Activated CD4-positive, alpha-beta memory T cell treated with anti-CD3 and anti-CD28 coated beads, Interleukin-2, amount 10 ng/mL, durations not matched to agents 7 days and 5 days (primary cell): ENCODE measurements around the gene CMSS1. TPM values are rescaled to one million over a fixed set of nuclear protein-coding genes. Genes with fewer than 3 reads are reported as not detected.

Source experiments
- CTCF ChIA-PET: fragments of 350-600 bp; sonication (Branson Sonifier 250); formaldehyde crosslinking; loops from one replicate; lab custom pipeline; 2021; ENCODE audit warnings: antibody characterized with exemption, inconsistent platforms; lab: Charles Lee
- POLR2A ChIA-PET: fragments of 350-600 bp; sonication (Branson Sonifier 250); formaldehyde crosslinking; loops from one replicate; lab custom pipeline; 2021; ENCODE audit warnings: antibody characterized with exemption; lab: Charles Lee
- DNase-seq: peaks from one replicate; pipeline ENCODE4 v3.0.0-alpha.2; 2020
- H3K27ac Mint-ChIP-seq: one replicate; pipeline ENCODE4 v1.8.0; 2021; ENCODE audit warnings: mild to moderate bottlenecking, mixed read lengths
- H3K27me3 Mint-ChIP-seq: one replicate; pipeline ENCODE4 v1.8.0; 2021; ENCODE audit warnings: mixed read lengths
- H3K36me3 Mint-ChIP-seq: one replicate; pipeline ENCODE4 v1.8.0; 2021; ENCODE audit warnings: low read depth, mixed read lengths
- H3K4me1 Mint-ChIP-seq: one replicate; pipeline ENCODE4 v1.8.0; 2021; ENCODE audit warnings: mixed read lengths
- H3K4me3 Mint-ChIP-seq: one replicate; pipeline ENCODE4 v1.8.0; 2021; ENCODE audit warnings: mild to moderate bottlenecking, mixed read lengths
- H3K9me3 Mint-ChIP-seq: one replicate; pipeline ENCODE4 v1.8.0; 2021; ENCODE audit warnings: mixed read lengths
- total RNA-seq, 2 experiments: library from RNA; stranded (reverse); gene quantifications; one replicate each; pipeline ENCODE4 v1.2.3, GENCODE V29; 2021

The CMSS1 gene
- total RNA-seq, 2 experiments from 2014 or later = 28.0 to 31.0 TPM

GRCh38 chr3:99873269-99874102, 55.8 kb downstream of the CMSS1 start:
- no peaks in the 10 kb centered on the region for H3K9me3 Mint-ChIP-seq
- peaks cover 18% of the 10 kb centered on the region for H3K27me3 Mint-ChIP-seq
- H3K27ac Mint-ChIP-seq = no peak overlapping the region
- DNase-seq = no peak
- peaks cover 43% of the 10 kb centered on the region for H3K4me1 Mint-ChIP-seq
- H3K36me3 Mint-ChIP-seq = no peaks in the 10 kb centered on the region
- ChIA-PET CTCF (interaction anchor here (0.6 kb wide), 1 partner anchor 42 kb away, joined by 3 read pairs; no protein-coding TSS in a partner anchor), POLR2A (no interaction called here)
- H3K4me3 Mint-ChIP-seq = no peak overlapping the region

GRCh38 chr3:99874237-99875002, 56.8 kb downstream of the CMSS1 start:
- Mint-ChIP-seq H3K27me3 (peaks cover 18% of the 10 kb centered on the region), H3K36me3 (no peaks in the 10 kb centered on the region), H3K4me1 (peaks cover 37% of the 10 kb centered on the region), H3K9me3 (no peaks in the 10 kb centered on the region), H3K27ac (no peak overlapping the region), H3K4me3 (no peak overlapping the region)
- CTCF ChIA-PET = interaction anchor here (0.6 kb wide), 1 partner anchor 43 kb away, joined by 3 read pairs; no protein-coding TSS in a partner anchor
- no peak for DNase-seq
- POLR2A ChIA-PET = no interaction called here

GRCh38 chr3:99875581-99875928, 57.9 kb downstream of the CMSS1 start:
- Mint-ChIP-seq H3K4me3 (peak overlapping the region; percentile 69), H3K9me3 (no peaks in the 10 kb centered on the region), H3K27ac (no peak overlapping the region), H3K27me3 (peaks cover 18% of the 10 kb centered on the region), H3K4me1 (peaks cover 36% of the 10 kb centered on the region), H3K36me3 (no peaks in the 10 kb centered on the region)
- no peak for DNase-seq
- CTCF ChIA-PET = interaction anchor here (0.7 to 1.4 kb wide), 3 partner anchors 9 to 385 kb away, joined by 3 to 6 read pairs (median 4); partner anchors contain the start of gene TBC1D23
- POLR2A ChIA-PET = interaction anchor here (1.0 kb wide), 2 partner anchors 11 to 526 kb away, joined by 3 to 5 read pairs; partner anchors contain the start of genes LNP1 and TOMM70

- DNase-seq = peak; percentile 68
- Mint-ChIP-seq H3K4me1 (peaks cover 36% of the 10 kb centered on the region), H3K9me3 (no peaks in the 10 kb centered on the region), H3K36me3 (no peaks in the 10 kb centered on the region), H3K4me3 (peak overlapping the region; percentile 69), H3K27me3 (peaks cover 18% of the 10 kb centered on the region), H3K27ac (no peak overlapping the region)
- ChIA-PET CTCF (interaction anchor here (0.7 to 1.4 kb wide), 3 partner anchors 8 to 384 kb away, joined by 3 to 6 read pairs (median 4); partner anchors contain the start of gene TBC1D23), POLR2A (interaction anchor here (1.0 to 1.3 kb wide), 3 partner anchors 9 to 525 kb away, joined by 3 to 5 read pairs (median 3); partner anchors contain the start of genes LNP1 and TOMM70)
Observed at GRCh38 chr3:99875929-99876841, 58.5 kb downstream of the CMSS1 start.

GRCh38 chr3:99877031-99877579, 59.4 kb downstream of the CMSS1 start:
- Mint-ChIP-seq H3K4me3 (no peak overlapping the region), H3K27ac (no peak overlapping the region), H3K9me3 (no peaks in the 10 kb centered on the region), H3K27me3 (peaks cover 18% of the 10 kb centered on the region), H3K36me3 (no peaks in the 10 kb centered on the region), H3K4me1 (peaks cover 29% of the 10 kb centered on the region)
- no peak for DNase-seq
- POLR2A ChIA-PET = interaction anchor here (1.1 to 1.3 kb wide), 2 partner anchors 9 kb away, joined by 3 to 6 read pairs; no protein-coding TSS in a partner anchor
- CTCF ChIA-PET = no interaction called here

GRCh38 chr3:99878005-99878404, 60.3 kb downstream of the CMSS1 start:
- no peaks in the 10 kb centered on the region for H3K9me3 Mint-ChIP-seq
- POLR2A ChIA-PET = interaction anchor here (1.1 kb wide), 1 partner anchor 9 kb away, joined by 6 read pairs; no protein-coding TSS in a partner anchor
- peaks cover 18% of the 10 kb centered on the region for H3K27me3 Mint-ChIP-seq
- H3K4me1 Mint-ChIP-seq = peaks cover 21% of the 10 kb centered on the region
- no peak overlapping the region for H3K4me3 Mint-ChIP-seq
- CTCF ChIA-PET = no interaction called here
- H3K36me3 Mint-ChIP-seq = no peaks in the 10 kb centered on the region
- DNase-seq = no peak
- H3K27ac Mint-ChIP-seq = no peak overlapping the region

- Mint-ChIP-seq H3K4me3 (no peak overlapping the region), H3K4me1 (peaks cover 19% of the 10 kb centered on the region), H3K9me3 (no peaks in the 10 kb centered on the region), H3K36me3 (no peaks in the 10 kb centered on the region), H3K27ac (no peak overlapping the region), H3K27me3 (peaks cover 15% of the 10 kb centered on the region)
- ChIA-PET CTCF (interaction anchor here (0.6 kb wide), 1 partner anchor 192 kb away, joined by 3 read pairs; no protein-coding TSS in a partner anchor), POLR2A (no interaction called here)
- DNase-seq = no peak
Observed at GRCh38 chr3:99879275-99879674, 61.6 kb downstream of the CMSS1 start.

- ChIA-PET POLR2A (no interaction called here), CTCF (no interaction called here)
- H3K4me1 Mint-ChIP-seq = peaks cover 29% of the 10 kb centered on the region
- H3K4me3 Mint-ChIP-seq = no peak overlapping the region
- H3K9me3 Mint-ChIP-seq = no peaks in the 10 kb centered on the region
- no peak for DNase-seq
- H3K27me3 Mint-ChIP-seq = peaks cover 8% of the 10 kb centered on the region
- H3K36me3 Mint-ChIP-seq = peaks cover 3% of the 10 kb centered on the region
- no peak overlapping the region for H3K27ac Mint-ChIP-seq
Observed at GRCh38 chr3:99881121-99881524, 63.5 kb downstream of the CMSS1 start.

GRCh38 chr3:99882436-99883137, 64.9 kb downstream of the CMSS1 start:
- no peak for DNase-seq
- no peak overlapping the region for H3K4me3 Mint-ChIP-seq
- no peak overlapping the region for H3K27ac Mint-ChIP-seq
- peaks cover 4% of the 10 kb centered on the region for H3K36me3 Mint-ChIP-seq
- H3K4me1 Mint-ChIP-seq = peaks cover 27% of the 10 kb centered on the region
- CTCF ChIA-PET = no interaction called here
- H3K27me3 Mint-ChIP-seq = peaks cover 2% of the 10 kb centered on the region
- peaks cover 3% of the 10 kb centered on the region for H3K9me3 Mint-ChIP-seq
- POLR2A ChIA-PET = no interaction called here

GRCh38 chr3:99883138-99883461, 65.4 kb downstream of the CMSS1 start:
- no peak overlapping the region for H3K27ac Mint-ChIP-seq
- H3K27me3 Mint-ChIP-seq = peaks cover under 1% of the 10 kb centered on the region
- ChIA-PET POLR2A (interaction anchor here (2.2 kb wide), 1 partner anchor 12 kb away, joined by 11 read pairs; no protein-coding TSS in a partner anchor), CTCF (no interaction called here)
- no peak for DNase-seq
- peaks cover 27% of the 10 kb centered on the region for H3K4me1 Mint-ChIP-seq
- no peak overlapping the region for H3K4me3 Mint-ChIP-seq
- H3K36me3 Mint-ChIP-seq = peaks cover 4% of the 10 kb centered on the region
- peaks cover 3% of the 10 kb centered on the region for H3K9me3 Mint-ChIP-seq

- POLR2A ChIA-PET = interaction anchor here (0.8 to 2.2 kb wide), 3 partner anchors 13 to 377 kb away, joined by 3 to 11 read pairs (median 3); no protein-coding TSS in a partner anchor
Observed at GRCh38 chr3:99883693-99884092, 66.0 kb downstream of the CMSS1 start.

More at GRCh38 chr3:99883693-99884092, 66.0 kb downstream of the CMSS1 start:
- Mint-ChIP-seq H3K9me3 (peaks cover 3% of the 10 kb centered on the region), H3K36me3 (peaks cover 4% of the 10 kb centered on the region), H3K27me3 (no peaks in the 10 kb centered on the region), H3K4me3 (no peak overlapping the region), H3K27ac (no peak overlapping the region), H3K4me1 (peaks cover 27% of the 10 kb centered on the region)
- CTCF ChIA-PET = interaction anchor here (1.1 to 1.5 kb wide), 3 partner anchors 8 to 370 kb away, joined by 3 to 6 read pairs (median 4); no protein-coding TSS in a partner anchor
- DNase-seq = no peak
